ENCODE results near the gene DNAJB2.

DNAJB2 gene

DNA sequence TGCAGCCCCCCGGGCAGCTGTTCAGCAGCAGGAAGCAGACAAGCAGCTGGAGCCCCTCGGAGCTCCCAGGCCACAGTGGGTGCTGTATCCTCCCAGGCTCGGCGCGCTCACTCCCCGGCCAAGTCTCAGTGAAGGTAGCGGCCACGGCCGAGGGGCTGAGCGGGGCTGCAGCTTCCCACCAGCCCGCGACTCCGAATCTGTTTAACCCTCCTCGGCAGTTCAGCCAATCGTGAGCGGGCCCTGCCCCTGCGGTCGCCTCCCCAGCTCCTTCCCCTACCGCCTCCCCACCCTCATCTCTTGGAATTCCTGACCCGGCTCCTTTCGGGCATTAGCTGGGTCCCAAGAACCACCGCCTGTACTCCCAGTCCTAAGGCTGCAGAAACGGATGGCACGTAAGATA, 53.4 kb downstream of the DNAJB2 start, which contains the start of gene RESP18:
Gene RESP18 (minus strand): TSS at position 203 of the 400 bp plus-strand sequence.
- no peaks in the 10 kb centered on the region for H3K36me3 ChIP-seq (ENCODE audit: control insufficient read depth, low read length)
- H3F3A ChIP-seq (ENCODE audit: control insufficient read depth, insufficient read depth) = no peaks in the 10 kb centered on the region
- no peak within 1 kb of the TSS for H3K27ac ChIP-seq (ENCODE audit: low read depth, low read length)
- peaks cover 38% of the 10 kb centered on the region for H3K27me3 ChIP-seq (ENCODE audit: control insufficient read depth, low read length)
- no peak for TF ChIP-seq EZH2phosphoT487 (IDR thresholded peaks at IDR 0.05; ENCODE audit: borderline replicate concordance, low read length)
- TF ChIP-seq, protein P1, sequence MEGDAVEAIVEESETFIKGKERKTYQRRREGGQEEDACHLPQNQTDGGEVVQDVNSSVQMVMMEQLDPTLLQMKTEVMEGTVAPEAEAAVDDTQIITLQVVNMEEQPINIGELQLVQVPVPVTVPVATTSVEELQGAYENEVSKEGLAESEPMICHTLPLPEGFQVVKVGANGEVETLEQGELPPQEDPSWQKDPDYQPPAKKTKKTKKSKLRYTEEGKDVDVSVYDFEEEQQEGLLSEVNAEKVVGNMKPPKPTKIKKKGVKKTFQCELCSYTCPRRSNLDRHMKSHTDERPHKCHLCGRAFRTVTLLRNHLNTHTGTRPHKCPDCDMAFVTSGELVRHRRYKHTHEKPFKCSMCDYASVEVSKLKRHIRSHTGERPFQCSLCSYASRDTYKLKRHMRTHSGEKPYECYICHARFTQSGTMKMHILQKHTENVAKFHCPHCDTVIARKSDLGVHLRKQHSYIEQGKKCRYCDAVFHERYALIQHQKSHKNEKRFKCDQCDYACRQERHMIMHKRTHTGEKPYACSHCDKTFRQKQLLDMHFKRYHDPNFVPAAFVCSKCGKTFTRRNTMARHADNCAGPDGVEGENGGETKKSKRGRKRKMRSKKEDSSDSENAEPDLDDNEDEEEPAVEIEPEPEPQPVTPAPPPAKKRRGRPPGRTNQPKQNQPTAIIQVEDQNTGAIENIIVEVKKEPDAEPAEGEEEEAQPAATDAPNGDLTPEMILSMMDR (IDR thresholded peaks at IDR 0.05; ENCODE audit: low read depth, low read length, poor library complexity, severe bottlenecking) = no peak
- no peaks in the 10 kb centered on the region for H3K4me1 ChIP-seq (ENCODE audit: control insufficient read depth, low read length)
- H3K79me2 ChIP-seq (ENCODE audit: control insufficient read depth, low read length) = no peaks in the 10 kb centered on the region
- H4K20me1 ChIP-seq (ENCODE audit: control insufficient read depth, insufficient read depth, low read depth, low read length) = no peaks in the 10 kb centered on the region
- H3K4me2 ChIP-seq (ENCODE audit: low read length) = no peak within 1 kb of the TSS
- no peaks in the 10 kb centered on the region for H3K9me2 ChIP-seq (replicated peaks; ENCODE audit: control insufficient read depth, low read length)
- no peak within 1 kb of the TSS for H3K4me3 ChIP-seq (ENCODE audit: low read length)
- no peaks in the 10 kb centered on the region for H3K9me3 ChIP-seq (ENCODE audit: control insufficient read depth, insufficient read depth, low read length)

DNA sequence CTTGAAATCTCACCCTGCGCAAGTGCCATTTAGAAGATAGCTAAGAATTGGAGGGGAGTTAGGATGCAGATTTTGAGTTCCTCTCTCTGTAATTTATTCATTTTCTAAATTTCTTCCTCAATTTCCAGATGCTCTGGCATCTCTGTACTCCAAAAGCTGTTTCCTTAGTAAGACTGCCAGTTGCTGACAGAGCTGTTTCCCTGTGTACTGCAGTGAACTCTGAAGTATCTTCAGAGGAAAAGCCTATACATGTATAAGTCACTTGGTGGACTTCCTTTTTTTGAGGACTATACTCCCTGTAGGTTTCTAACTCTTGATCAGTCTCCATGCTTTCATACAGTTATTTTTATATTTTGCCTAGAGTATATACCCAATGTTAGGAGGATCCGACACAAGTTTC, 54.9 kb downstream of the DNAJB2 start:
- no peaks in the 10 kb centered on the region for H3K36me3 ChIP-seq (ENCODE audit: control insufficient read depth, low read length)
- H4K20me1 ChIP-seq (ENCODE audit: control insufficient read depth, insufficient read depth, low read depth, low read length) = no peaks in the 10 kb centered on the region
- TF ChIP-seq, protein P1 (IDR thresholded peaks at IDR 0.05; ENCODE audit: low read depth, low read length, poor library complexity, severe bottlenecking) = no peak
- TF ChIP-seq EZH2phosphoT487 (IDR thresholded peaks at IDR 0.05; ENCODE audit: borderline replicate concordance, low read length) = no peak
- no peak overlapping the region for H3K4me2 ChIP-seq (ENCODE audit: low read length)
- no peak overlapping the region for H3K27ac ChIP-seq (ENCODE audit: low read depth, low read length)
- H3K9me2 ChIP-seq (replicated peaks; ENCODE audit: control insufficient read depth, low read length) = no peaks in the 10 kb centered on the region
- H3K79me2 ChIP-seq (ENCODE audit: control insufficient read depth, low read length) = no peaks in the 10 kb centered on the region
- H3K27me3 ChIP-seq (ENCODE audit: control insufficient read depth, low read length) = peaks cover 27% of the 10 kb centered on the region; the same call in 1 of the 2 replicates
- no peaks in the 10 kb centered on the region for H3F3A ChIP-seq (ENCODE audit: control insufficient read depth, insufficient read depth)
- no peaks in the 10 kb centered on the region for H3K4me1 ChIP-seq (ENCODE audit: control insufficient read depth, low read length)
- H3K4me3 ChIP-seq (ENCODE audit: low read length) = no peak overlapping the region
- H3K9me3 ChIP-seq (ENCODE audit: control insufficient read depth, insufficient read depth, low read length) = no peaks in the 10 kb centered on the region

DNA sequence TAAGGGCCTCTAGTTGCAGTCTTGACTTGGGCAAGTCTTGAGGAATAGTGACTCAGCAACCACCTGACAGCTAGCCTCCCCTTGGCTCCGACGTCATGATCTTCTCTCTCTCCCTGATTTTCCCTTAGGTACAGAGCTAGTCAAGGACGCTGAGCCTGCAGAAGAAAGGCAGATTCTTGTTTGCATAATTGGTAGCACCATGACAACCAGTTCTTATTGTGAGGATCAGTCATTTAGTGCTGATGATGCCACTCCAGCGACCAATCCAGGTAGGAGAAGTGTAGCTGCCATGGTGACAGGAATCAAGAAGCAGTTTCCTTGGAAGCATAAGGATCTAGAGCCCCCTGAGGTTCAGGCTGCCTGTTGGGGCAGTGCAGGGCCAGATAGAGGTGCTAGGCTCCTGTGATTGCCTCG, 56.2 kb downstream of the DNAJB2 start:
- Histone ChIP-seq H4K20me1 (ENCODE audit: control insufficient read depth, insufficient read depth, low read depth, low read length) (no peaks in the 10 kb centered on the region), H3K9me2 (replicated peaks; ENCODE audit: control insufficient read depth, low read length) (no peaks in the 10 kb centered on the region), H3F3A (ENCODE audit: control insufficient read depth, insufficient read depth) (no peaks in the 10 kb centered on the region), H3K4me1 (ENCODE audit: control insufficient read depth, low read length) (no peaks in the 10 kb centered on the region), H3K4me3 (ENCODE audit: low read length) (no peak overlapping the region), H3K79me2 (ENCODE audit: control insufficient read depth, low read length) (no peaks in the 10 kb centered on the region), H3K36me3 (ENCODE audit: control insufficient read depth, low read length) (no peaks in the 10 kb centered on the region), H3K27me3 (ENCODE audit: control insufficient read depth, low read length) (peaks cover 16% of the 10 kb centered on the region; the same call in 1 of the 2 replicates), H3K27ac (ENCODE audit: low read depth, low read length) (no peak overlapping the region), H3K4me2 (ENCODE audit: low read length) (no peak overlapping the region), H3K9me3 (ENCODE audit: control insufficient read depth, insufficient read depth, low read length) (no peaks in the 10 kb centered on the region)
- TF ChIP-seq, protein P1 (IDR thresholded peaks at IDR 0.05; ENCODE audit: low read depth, low read length, poor library complexity, severe bottlenecking) = no peak
- TF ChIP-seq EZH2phosphoT487 (IDR thresholded peaks at IDR 0.05; ENCODE audit: borderline replicate concordance, low read length) = no peak

Measured in DOHH2 (cell line).